IMR-90 (cell line): ENCODE results near the gene GAS7. TPM values are rescaled to one million over a fixed set of nuclear protein-coding genes. Genes with fewer than 3 reads are reported as not detected.

Experiments
- ATAC-seq: fragments of 200-7000 bp; cut with Tn5 transposase; 2 replicates; pipeline ENCODE4 v1.9.1; 2020; ENCODE audit warnings: low read depth, mild to moderate bottlenecking, moderate library complexity
- BruUV-seq: library from RNA; stranded (reverse); fragments of 400-500 nt; replicated peaks from 2 replicates; lab custom pipeline; 2021; lab: Mats Ljungman, UMichigan
- CTCF ChIA-PET: fragments of 300-600 bp; formaldehyde crosslinking; extraction: SDS; loops from one replicate; lab custom pipeline; 2021; ENCODE audit warnings: antibody characterized with exemption; lab: Yijun Ruan, JAX
- POLR2A ChIA-PET: fragments of 300-600 bp; sonication (Branson Sonifier 250); formaldehyde crosslinking; loops from one replicate; lab custom pipeline; 2022; ENCODE audit warnings: antibody characterized with exemption; ENCODE audit not compliant: unreplicated experiment; lab: Charles Lee
- DNase-seq: peaks from one replicate; pipeline ENCODE4 v3.0.0; 2013
- H2AFZ ChIP-seq: replicated peaks from 2 replicates; pipeline ENCODE3; 2013; ENCODE audit warnings: low read length, mild to moderate bottlenecking; ENCODE audit not compliant: poor library complexity
- H2AK5ac ChIP-seq: 2 replicates; pipeline ENCODE4 v1.6.1; 2013; ENCODE audit warnings: low read depth, low read length, inconsistent platforms
- H2AK9ac ChIP-seq: replicated peaks from 2 replicates; pipeline ENCODE3; 2013; ENCODE audit warnings: mild to moderate bottlenecking, low read depth, low read length, moderate library complexity; ENCODE audit not compliant: poor library complexity
- H2BK120ac ChIP-seq: 2 replicates; pipeline ENCODE4 v1.6.1; 2013; ENCODE audit warnings: low read depth, low read length, inconsistent platforms
- H2BK15ac ChIP-seq: 3 replicates; pipeline ENCODE4 v1.6.1; 2013; ENCODE audit warnings: low read depth, low read length, inconsistent platforms
- H2BK20ac ChIP-seq: 2 replicates; pipeline ENCODE4 v1.6.1; 2013; ENCODE audit warnings: low read depth, mild to moderate bottlenecking, inconsistent platforms, low read length, moderate library complexity
- H2BK5ac ChIP-seq: 2 replicates; pipeline ENCODE4 v1.6.1; 2013; ENCODE audit warnings: mild to moderate bottlenecking, low read depth, low read length, inconsistent platforms; ENCODE audit not compliant: poor library complexity, severe bottlenecking
- H3K14ac ChIP-seq: replicated peaks from 2 replicates; pipeline ENCODE4 v1.6.1; 2013; ENCODE audit warnings: low read depth, low read length, inconsistent platforms
- H3K18ac ChIP-seq: 2 replicates; pipeline ENCODE4 v1.6.1; 2013; ENCODE audit warnings: low read depth, low read length, control low read depth
- H3K23ac ChIP-seq: 2 replicates; pipeline ENCODE4 v1.6.1; 2013; ENCODE audit warnings: low read depth, low read length, inconsistent platforms
- H3K27ac ChIP-seq: 2 replicates; pipeline ENCODE4 v1.5.1; 2013; ENCODE audit warnings: mild to moderate bottlenecking, control low read depth, low read length; ENCODE audit not compliant: insufficient read depth
- H3K27me3 ChIP-seq: 2 replicates; pipeline ENCODE4 v1.6.1; 2013; ENCODE audit warnings: low read length; ENCODE audit not compliant: control insufficient read depth, insufficient read depth
- H3K36me3 ChIP-seq: 2 replicates; pipeline ENCODE4 v1.6.1; 2013; ENCODE audit warnings: low read length, mixed read lengths; ENCODE audit not compliant: control insufficient read depth, insufficient read depth
- H3K4ac ChIP-seq: 2 replicates; pipeline ENCODE4 v1.6.1; 2013; ENCODE audit warnings: low read depth, low read length, inconsistent platforms
- H3K4me1 ChIP-seq: 2 replicates; pipeline ENCODE4 v1.6.1; 2013; ENCODE audit warnings: low read length, mixed read lengths; ENCODE audit not compliant: control insufficient read depth, insufficient read depth
- H3K4me2 ChIP-seq: 2 replicates; pipeline ENCODE4 v1.6.1; 2013; ENCODE audit warnings: low read depth, mild to moderate bottlenecking, control low read depth, low read length, moderate library complexity
- H3K4me3 ChIP-seq: 2 replicates; pipeline ENCODE4 v1.5.1; 2013; ENCODE audit warnings: low read depth, mild to moderate bottlenecking, control low read depth, low read length, moderate library complexity; ENCODE audit not compliant: insufficient read depth
- H3K56ac ChIP-seq: 2 replicates; pipeline ENCODE4 v1.6.1; 2013; ENCODE audit warnings: low read length, inconsistent platforms; ENCODE audit not compliant: insufficient read depth; ENCODE audit errors: extremely low read depth
- H3K79me1 ChIP-seq, 2 experiments: 2 replicates each; pipeline ENCODE4 v1.6.1; 2013; ENCODE audit warnings: low read length in 2 of 2, inconsistent platforms in 1 of 2, low read depth in 1 of 2
- H3K9ac ChIP-seq: 2 replicates; pipeline ENCODE4 v1.6.1; 2013; ENCODE audit warnings: low read depth, low read length, control low read depth
- H3K9me1 ChIP-seq: 2 replicates; pipeline ENCODE4 v1.6.1; 2013; ENCODE audit warnings: low read length, inconsistent platforms; ENCODE audit not compliant: insufficient read depth
- H3K9me3 ChIP-seq: 2 replicates; pipeline ENCODE4 v1.6.1; 2013; ENCODE audit warnings: low read length; ENCODE audit not compliant: control insufficient read depth, insufficient read depth
- H4K20me1 ChIP-seq: 2 replicates; pipeline ENCODE4 v1.6.1; 2013; ENCODE audit warnings: low read length, inconsistent platforms; ENCODE audit not compliant: insufficient read depth
- H4K5ac ChIP-seq: 2 replicates; pipeline ENCODE4 v1.6.1; 2013; ENCODE audit warnings: mild to moderate bottlenecking, low read depth, low read length, control low read depth
- H4K8ac ChIP-seq, 2 experiments: 2 replicates each; pipeline ENCODE4 v1.6.1; 2013; ENCODE audit warnings: low read depth in 2 of 2, low read length in 2 of 2, control low read depth in 1 of 2, inconsistent platforms in 1 of 2
- H4K91ac ChIP-seq: 2 replicates; pipeline ENCODE4 v1.6.1; 2013; ENCODE audit warnings: low read depth, low read length, inconsistent platforms; ENCODE audit not compliant: insufficient read depth
- BHLHE40 ChIP-seq: fragments of 150-350 bp; IDR thresholded peaks from 2 replicates; pipeline ENCODE4 v1.6.1; 2016; ENCODE audit warnings: mild to moderate bottlenecking, low read depth, low read length
- CEBPB ChIP-seq: IDR thresholded peaks from 2 replicates; pipeline ENCODE4 v1.6.1; 2012; ENCODE audit warnings: low read depth, low read length, improper control_type of control experiment
- CHD1 ChIP-seq: IDR thresholded peaks from 2 replicates; pipeline ENCODE4 v1.6.1; 2012; ENCODE audit warnings: low read depth, low read length, improper control_type of control experiment
- FOS ChIP-seq: fragments of 150-350 bp; IDR thresholded peaks from 2 replicates; pipeline ENCODE4 v1.6.1; 2016; ENCODE audit warnings: low read depth, low read length
- MAFK ChIP-seq: IDR thresholded peaks from 2 replicates; pipeline ENCODE4 v1.6.1; 2012; ENCODE audit warnings: low read depth, low read length, improper control_type of control experiment
- MAZ ChIP-seq: IDR thresholded peaks from 2 replicates; pipeline ENCODE4 v1.6.1; 2012; ENCODE audit warnings: low read depth, mild to moderate bottlenecking, low read length, improper control_type of control experiment, moderate library complexity, borderline replicate concordance
- MXI1 ChIP-seq: IDR thresholded peaks from 2 replicates; pipeline ENCODE4 v1.6.1; 2012; ENCODE audit warnings: low read depth, mild to moderate bottlenecking, low read length, moderate library complexity, borderline replicate concordance
- NFE2L2 ChIP-seq: fragments of 150-350 bp; IDR thresholded peaks from 2 replicates; pipeline ENCODE4 v1.6.1; 2016; ENCODE audit warnings: low read depth, mild to moderate bottlenecking, low read length
- POLR2A ChIP-seq: IDR thresholded peaks from 2 replicates; pipeline ENCODE4 v1.6.1; 2012; ENCODE audit warnings: mild to moderate bottlenecking, low read depth, low read length
- RAD21 ChIP-seq: IDR thresholded peaks from 2 replicates; pipeline ENCODE4 v1.6.1; 2012; ENCODE audit warnings: low read length, improper control_type of control experiment
- RCOR1 ChIP-seq: IDR thresholded peaks from 2 replicates; pipeline ENCODE4 v1.6.1; 2012; ENCODE audit warnings: mild to moderate bottlenecking, low read length, improper control_type of control experiment; ENCODE audit not compliant: insufficient replicate concordance
- RFX5 ChIP-seq: IDR thresholded peaks from 2 replicates; pipeline ENCODE4 v1.8.0; 2012; ENCODE audit warnings: low read depth, mild to moderate bottlenecking, low read length, moderate library complexity
- SMC3 ChIP-seq: fragments of 150-350 bp; IDR thresholded peaks from 2 replicates; pipeline ENCODE4 v1.6.1; 2016; ENCODE audit warnings: low read depth, mild to moderate bottlenecking, antibody characterized with exemption, low read length, moderate library complexity
- WGBS, 2 experiments: methylation state at CpG; one replicate each; pipeline versions ENCODE4 v1.1.5 to v1.1.7; 2013; ENCODE audit warnings: missing lambda C conversion rate in 2 of 2; ENCODE audit not compliant: insufficient read length in 1 of 2; ENCODE audit errors: extremely low coverage in 2 of 2; 5-methylcytosine and 5-hydroxymethylcytosine counted together
- dilution Hi-C: fragments of 300-500 bp; cut with HindIII; formaldehyde crosslinking; loops from one replicate; pipeline ENCODE4 v1.14.3; 2018; ENCODE audit warnings: low sequenced_read_pairs; ENCODE audit not compliant: unreplicated experiment
- in situ Hi-C: fragments of 300-500 bp; cut with MboI; formaldehyde crosslinking; loops from 3 replicates; pipeline ENCODE4 v1.14.3; 2019; ENCODE audit warnings: low sequenced_read_pairs, inconsistent platforms, mixed read lengths
- intact Hi-C: fragments of 100-400 bp; cut with micrococcal nuclease; formaldehyde crosslinking; loops from 2 replicates; pipeline ENCODE4 v1.10.0; 2022
- polyA plus RNA-seq, 3 experiments: library from polyadenylated mRNA; depleted of rRNA; stranded (reverse); fragments of >200 nt; gene quantifications; 2 replicates each; pipeline ENCODE4 v1.2.3, GENCODE V29; 2012; ENCODE audit warnings: low replicate concordance in 1 of 3
- total RNA-seq: library from RNA; depleted of rRNA; stranded (reverse); fragments of >200 nt; gene quantifications from 2 replicates; pipeline ENCODE4 v1.2.3, GENCODE V29; 2012
- TF ChIP-seq, protein P1 (sequence below): fragments of 150-350 bp; IDR thresholded peaks from 2 replicates; pipeline ENCODE4 v1.6.1; 2017; ENCODE audit warnings: mild to moderate bottlenecking, antibody characterized with exemption, low read length, low read depth
- TF ChIP-seq, protein P2 (sequence below): fragments of 150-350 bp; IDR thresholded peaks from 2 replicates; pipeline ENCODE4 v1.6.1; 2016; ENCODE audit warnings: low read depth, mild to moderate bottlenecking, low read length, moderate library complexity, borderline replicate concordance
- TF ChIP-seq, protein P3 (sequence below): conservative IDR thresholded peaks from 2 replicates; pipeline ENCODE4 v1.5.1; 2012; ENCODE audit warnings: mild to moderate bottlenecking, low read depth, low read length, improper control_type of control experiment

GAS7 gene
- total and polyA plus RNA-seq, 2 of the 4 experiments (the other 2 are of a cell fraction), result 4.6 to 5.0 TPM

DNA sequence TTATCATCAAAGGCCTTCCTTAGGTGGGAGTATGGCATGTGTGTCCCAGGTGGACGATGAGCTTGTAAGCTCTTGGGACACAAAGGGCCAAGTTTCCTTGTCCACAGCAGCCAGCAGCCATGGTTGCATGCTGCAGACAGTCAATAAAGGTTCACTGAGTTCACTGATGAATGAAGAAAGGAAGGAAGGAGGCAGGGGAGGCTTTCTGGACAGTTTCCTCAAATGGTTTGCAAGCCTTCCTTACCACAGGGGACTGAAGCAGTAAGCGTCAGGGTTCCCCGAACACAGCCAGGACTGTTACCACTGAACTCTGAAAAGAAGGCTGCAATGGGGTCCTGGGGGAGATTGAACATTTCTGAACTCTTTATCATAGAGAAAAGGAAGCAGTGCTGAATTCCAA lies 111.1 kb downstream of the GAS7 start:
- Histone ChIP-seq H3K4me2 (no peak overlapping the region), H3K18ac (no peak overlapping the region), H3K27ac (no peak overlapping the region), H3K36me3 (no peaks in the 10 kb centered on the region), H2BK5ac (no peak overlapping the region), H3K4me3 (no peak overlapping the region), H3K27me3 (no peaks in the 10 kb centered on the region), H2AK5ac (peak overlapping the region; percentile 40; the same call in 1 of the 2 replicates), H2BK15ac (no peak overlapping the region; the same call in 2 of the 3 replicates), H3K9me1 (peaks cover 7% of the 10 kb centered on the region; the same call in 1 of the 2 replicates), H2AK9ac (no peak overlapping the region), H3K9ac (no peak overlapping the region), H3K56ac (no peak overlapping the region), H3K4ac (peak overlapping the region; percentile 1; the same call in 1 of the 2 replicates), H3K4me1 (peaks cover 14% of the 10 kb centered on the region), H3K14ac (no peak overlapping the region), H2AFZ (no peak overlapping the region), H4K8ac (no peak overlapping the region), H2BK120ac (no peak overlapping the region), H4K5ac (no peak overlapping the region), H3K79me1 (0 out of 4 replicates have a peak, but pooled peaks cover 0 to 3% of the 10 kb centered on the region in 2 experiments), H3K23ac (no peak overlapping the region), H3K9me3 (no peaks in the 10 kb centered on the region; the same call in none of the 2 replicates), H4K91ac (no peak overlapping the region), H2BK20ac (no peak overlapping the region), H4K20me1 (no peaks in the 10 kb centered on the region)
- no peak for DNase-seq
- no TSS peak for BruUV-seq
- WGBS, 2 experiments, result no CpG with 5 or more reads among the region's 3 CpGs
- intact Hi-C loops, result no loop called here
- CTCF ChIA-PET, result no interaction called here
- TF ChIP-seq RCOR1 (no peak), BHLHE40 (no peak), NFE2L2 (no peak), RAD21 (no peak), CEBPB (no peak), MAZ (no peak), RFX5 (no peak), SMC3 (no peak), MXI1 (no peak), MAFK (no peak), POLR2A (no peak), FOS (no peak), CHD1 (no peak)
- TF ChIP-seq, protein P1, sequence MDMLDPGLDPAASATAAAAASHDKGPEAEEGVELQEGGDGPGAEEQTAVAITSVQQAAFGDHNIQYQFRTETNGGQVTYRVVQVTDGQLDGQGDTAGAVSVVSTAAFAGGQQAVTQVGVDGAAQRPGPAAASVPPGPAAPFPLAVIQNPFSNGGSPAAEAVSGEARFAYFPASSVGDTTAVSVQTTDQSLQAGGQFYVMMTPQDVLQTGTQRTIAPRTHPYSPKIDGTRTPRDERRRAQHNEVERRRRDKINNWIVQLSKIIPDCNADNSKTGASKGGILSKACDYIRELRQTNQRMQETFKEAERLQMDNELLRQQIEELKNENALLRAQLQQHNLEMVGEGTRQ, result no peak
- TF ChIP-seq, protein P2, sequence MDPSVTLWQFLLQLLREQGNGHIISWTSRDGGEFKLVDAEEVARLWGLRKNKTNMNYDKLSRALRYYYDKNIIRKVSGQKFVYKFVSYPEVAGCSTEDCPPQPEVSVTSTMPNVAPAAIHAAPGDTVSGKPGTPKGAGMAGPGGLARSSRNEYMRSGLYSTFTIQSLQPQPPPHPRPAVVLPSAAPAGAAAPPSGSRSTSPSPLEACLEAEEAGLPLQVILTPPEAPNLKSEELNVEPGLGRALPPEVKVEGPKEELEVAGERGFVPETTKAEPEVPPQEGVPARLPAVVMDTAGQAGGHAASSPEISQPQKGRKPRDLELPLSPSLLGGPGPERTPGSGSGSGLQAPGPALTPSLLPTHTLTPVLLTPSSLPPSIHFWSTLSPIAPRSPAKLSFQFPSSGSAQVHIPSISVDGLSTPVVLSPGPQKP, result no peak
- TF ChIP-seq, protein P3, sequence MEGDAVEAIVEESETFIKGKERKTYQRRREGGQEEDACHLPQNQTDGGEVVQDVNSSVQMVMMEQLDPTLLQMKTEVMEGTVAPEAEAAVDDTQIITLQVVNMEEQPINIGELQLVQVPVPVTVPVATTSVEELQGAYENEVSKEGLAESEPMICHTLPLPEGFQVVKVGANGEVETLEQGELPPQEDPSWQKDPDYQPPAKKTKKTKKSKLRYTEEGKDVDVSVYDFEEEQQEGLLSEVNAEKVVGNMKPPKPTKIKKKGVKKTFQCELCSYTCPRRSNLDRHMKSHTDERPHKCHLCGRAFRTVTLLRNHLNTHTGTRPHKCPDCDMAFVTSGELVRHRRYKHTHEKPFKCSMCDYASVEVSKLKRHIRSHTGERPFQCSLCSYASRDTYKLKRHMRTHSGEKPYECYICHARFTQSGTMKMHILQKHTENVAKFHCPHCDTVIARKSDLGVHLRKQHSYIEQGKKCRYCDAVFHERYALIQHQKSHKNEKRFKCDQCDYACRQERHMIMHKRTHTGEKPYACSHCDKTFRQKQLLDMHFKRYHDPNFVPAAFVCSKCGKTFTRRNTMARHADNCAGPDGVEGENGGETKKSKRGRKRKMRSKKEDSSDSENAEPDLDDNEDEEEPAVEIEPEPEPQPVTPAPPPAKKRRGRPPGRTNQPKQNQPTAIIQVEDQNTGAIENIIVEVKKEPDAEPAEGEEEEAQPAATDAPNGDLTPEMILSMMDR, result no peak
- dilution Hi-C loops, result no loop called here
- no peak for ATAC-seq
- POLR2A ChIA-PET, result no interaction called here
- in situ Hi-C loops, result no loop called here
